Endothelial cell of umbilical vein (primary cell): Measurements from ENCODE around the gene BORCS5.

Experiments used
- JUN ChIP-seq: IDR thresholded peaks from 2 replicates; pipeline ENCODE4 v1.6.1; 2011; ENCODE audit warnings: borderline replicate concordance, low read depth; ENCODE audit not compliant: insufficient read length, insufficient read depth
- POLR2A ChIP-seq: IDR thresholded peaks from 2 replicates; pipeline ENCODE4 v1.6.1; 2012; ENCODE audit warnings: low read depth, mild to moderate bottlenecking, control low read depth, low read length
- TF ChIP-seq, protein P1 (sequence below), 2 donors: IDR thresholded peaks; 1 replicate in 1 of 2; 2 replicates in 1 of 2; pipeline ENCODE4 v1.5.1; 2011; ENCODE audit warnings: low read length in 2 of 2, mild to moderate bottlenecking in 2 of 2, moderate library complexity in 2 of 2, control low read depth in 1 of 2, inconsistent platforms in 1 of 2, low read depth in 1 of 2; ENCODE audit not compliant: insufficient read depth in 1 of 2; ENCODE audit errors: extremely low read depth in 1 of 2

DNA sequence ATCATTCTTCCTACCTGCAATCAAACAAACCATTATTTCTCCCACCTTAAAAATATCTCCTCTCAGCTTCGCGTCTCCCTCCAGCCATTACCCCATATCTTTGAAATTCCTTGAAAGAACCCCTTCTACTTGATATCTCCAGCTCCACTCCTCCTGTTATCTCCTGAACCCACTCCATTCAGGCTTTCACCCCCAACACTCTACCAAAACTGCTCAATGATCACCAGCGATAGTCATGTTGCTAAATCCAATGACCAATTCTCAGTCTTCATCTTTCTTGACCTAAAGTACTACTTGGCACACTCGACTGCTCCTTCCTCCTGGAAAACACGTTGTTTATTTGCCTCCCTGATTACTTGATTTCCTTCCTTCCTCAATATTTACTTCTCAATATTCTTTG is 135.7 kb downstream of the BORCS5 start:
- TF ChIP-seq, protein P1, sequence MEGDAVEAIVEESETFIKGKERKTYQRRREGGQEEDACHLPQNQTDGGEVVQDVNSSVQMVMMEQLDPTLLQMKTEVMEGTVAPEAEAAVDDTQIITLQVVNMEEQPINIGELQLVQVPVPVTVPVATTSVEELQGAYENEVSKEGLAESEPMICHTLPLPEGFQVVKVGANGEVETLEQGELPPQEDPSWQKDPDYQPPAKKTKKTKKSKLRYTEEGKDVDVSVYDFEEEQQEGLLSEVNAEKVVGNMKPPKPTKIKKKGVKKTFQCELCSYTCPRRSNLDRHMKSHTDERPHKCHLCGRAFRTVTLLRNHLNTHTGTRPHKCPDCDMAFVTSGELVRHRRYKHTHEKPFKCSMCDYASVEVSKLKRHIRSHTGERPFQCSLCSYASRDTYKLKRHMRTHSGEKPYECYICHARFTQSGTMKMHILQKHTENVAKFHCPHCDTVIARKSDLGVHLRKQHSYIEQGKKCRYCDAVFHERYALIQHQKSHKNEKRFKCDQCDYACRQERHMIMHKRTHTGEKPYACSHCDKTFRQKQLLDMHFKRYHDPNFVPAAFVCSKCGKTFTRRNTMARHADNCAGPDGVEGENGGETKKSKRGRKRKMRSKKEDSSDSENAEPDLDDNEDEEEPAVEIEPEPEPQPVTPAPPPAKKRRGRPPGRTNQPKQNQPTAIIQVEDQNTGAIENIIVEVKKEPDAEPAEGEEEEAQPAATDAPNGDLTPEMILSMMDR (IDR thresholded peaks at IDR 0.05; ENCODE audit: extremely low read depth in 1 of 2, insufficient read depth in 1 of 2, low read depth in 1 of 2, low read length in 2 of 2) = no peak
- TF ChIP-seq JUN (no peak), POLR2A (no peak)
